H1 (cell line): ENCODE results near the gene SEPTIN7.

Experiments used
- GABPA ChIP-seq: IDR thresholded peaks from 2 replicates; pipeline ENCODE4 v1.6.1; 2011; ENCODE audit warnings: mild to moderate bottlenecking, low read length, moderate library complexity, borderline replicate concordance; ENCODE audit not compliant: insufficient read depth
- TF ChIP-seq, protein P1 (sequence below), 3 experiments: IDR thresholded peaks; 1 replicate in 2 of 3; 2 replicates in 1 of 3; pipeline versions ENCODE4 v1.5.1 to v1.6.1; 2011; ENCODE audit warnings: low read length in 3 of 3, mild to moderate bottlenecking in 3 of 3, inconsistent platforms in 2 of 3, low read depth in 1 of 3, moderate library complexity in 1 of 3; ENCODE audit not compliant: insufficient read depth in 1 of 3; ENCODE audit errors: control extremely low read depth in 1 of 3
- TF ChIP-seq, protein P2 (sequence below): IDR thresholded peaks from 2 replicates; pipeline ENCODE4 v1.6.1; 2011; ENCODE audit warnings: low read length, improper control_type of control experiment

DNA sequence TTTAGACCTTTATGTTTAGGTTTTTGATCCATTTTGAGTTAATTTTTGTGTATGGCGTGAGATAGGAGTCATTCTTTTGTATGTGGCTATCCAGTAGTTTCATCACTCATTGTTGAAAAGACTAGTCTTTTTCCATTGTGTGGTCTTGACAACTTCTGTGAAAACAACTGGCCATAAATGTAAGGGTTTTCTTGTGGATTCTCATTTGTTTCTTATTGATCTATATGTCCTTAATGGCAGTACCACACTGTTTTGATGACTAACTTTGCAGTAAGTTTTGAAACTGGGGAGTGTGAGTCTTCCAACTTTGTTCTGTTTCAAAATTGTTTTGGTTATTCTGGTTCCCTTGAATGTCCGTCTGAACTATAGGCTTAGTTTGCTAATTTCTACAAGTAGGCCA is 16.3 kb downstream of the SEPTIN7 start:
- TF ChIP-seq GABPA, result no peak
- TF ChIP-seq, protein P1, sequence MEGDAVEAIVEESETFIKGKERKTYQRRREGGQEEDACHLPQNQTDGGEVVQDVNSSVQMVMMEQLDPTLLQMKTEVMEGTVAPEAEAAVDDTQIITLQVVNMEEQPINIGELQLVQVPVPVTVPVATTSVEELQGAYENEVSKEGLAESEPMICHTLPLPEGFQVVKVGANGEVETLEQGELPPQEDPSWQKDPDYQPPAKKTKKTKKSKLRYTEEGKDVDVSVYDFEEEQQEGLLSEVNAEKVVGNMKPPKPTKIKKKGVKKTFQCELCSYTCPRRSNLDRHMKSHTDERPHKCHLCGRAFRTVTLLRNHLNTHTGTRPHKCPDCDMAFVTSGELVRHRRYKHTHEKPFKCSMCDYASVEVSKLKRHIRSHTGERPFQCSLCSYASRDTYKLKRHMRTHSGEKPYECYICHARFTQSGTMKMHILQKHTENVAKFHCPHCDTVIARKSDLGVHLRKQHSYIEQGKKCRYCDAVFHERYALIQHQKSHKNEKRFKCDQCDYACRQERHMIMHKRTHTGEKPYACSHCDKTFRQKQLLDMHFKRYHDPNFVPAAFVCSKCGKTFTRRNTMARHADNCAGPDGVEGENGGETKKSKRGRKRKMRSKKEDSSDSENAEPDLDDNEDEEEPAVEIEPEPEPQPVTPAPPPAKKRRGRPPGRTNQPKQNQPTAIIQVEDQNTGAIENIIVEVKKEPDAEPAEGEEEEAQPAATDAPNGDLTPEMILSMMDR (IDR thresholded peaks at IDR 0.05; ENCODE audit: control extremely low read depth in 1 of 3, insufficient read depth in 1 of 3, low read depth in 1 of 3, low read length in 3 of 3), result no peak
- TF ChIP-seq, protein P2, sequence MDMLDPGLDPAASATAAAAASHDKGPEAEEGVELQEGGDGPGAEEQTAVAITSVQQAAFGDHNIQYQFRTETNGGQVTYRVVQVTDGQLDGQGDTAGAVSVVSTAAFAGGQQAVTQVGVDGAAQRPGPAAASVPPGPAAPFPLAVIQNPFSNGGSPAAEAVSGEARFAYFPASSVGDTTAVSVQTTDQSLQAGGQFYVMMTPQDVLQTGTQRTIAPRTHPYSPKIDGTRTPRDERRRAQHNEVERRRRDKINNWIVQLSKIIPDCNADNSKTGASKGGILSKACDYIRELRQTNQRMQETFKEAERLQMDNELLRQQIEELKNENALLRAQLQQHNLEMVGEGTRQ, result no peak
